NCI-H748 treated with DMSO at 0.1 percent for 48 hours (cell line): ENCODE data around the gene C2CD2L.
"Not testable (repeated sequence)": the region's sequence is repeated elsewhere in the genome, so short reads cannot be mapped to it uniquely, and the experiment has no call there.

Experiments
- DNase-seq: peaks from one replicate; lab custom pipeline; 2025; lab: John Stamatoyannopoulos, UW

The C2CD2L gene

DNA sequence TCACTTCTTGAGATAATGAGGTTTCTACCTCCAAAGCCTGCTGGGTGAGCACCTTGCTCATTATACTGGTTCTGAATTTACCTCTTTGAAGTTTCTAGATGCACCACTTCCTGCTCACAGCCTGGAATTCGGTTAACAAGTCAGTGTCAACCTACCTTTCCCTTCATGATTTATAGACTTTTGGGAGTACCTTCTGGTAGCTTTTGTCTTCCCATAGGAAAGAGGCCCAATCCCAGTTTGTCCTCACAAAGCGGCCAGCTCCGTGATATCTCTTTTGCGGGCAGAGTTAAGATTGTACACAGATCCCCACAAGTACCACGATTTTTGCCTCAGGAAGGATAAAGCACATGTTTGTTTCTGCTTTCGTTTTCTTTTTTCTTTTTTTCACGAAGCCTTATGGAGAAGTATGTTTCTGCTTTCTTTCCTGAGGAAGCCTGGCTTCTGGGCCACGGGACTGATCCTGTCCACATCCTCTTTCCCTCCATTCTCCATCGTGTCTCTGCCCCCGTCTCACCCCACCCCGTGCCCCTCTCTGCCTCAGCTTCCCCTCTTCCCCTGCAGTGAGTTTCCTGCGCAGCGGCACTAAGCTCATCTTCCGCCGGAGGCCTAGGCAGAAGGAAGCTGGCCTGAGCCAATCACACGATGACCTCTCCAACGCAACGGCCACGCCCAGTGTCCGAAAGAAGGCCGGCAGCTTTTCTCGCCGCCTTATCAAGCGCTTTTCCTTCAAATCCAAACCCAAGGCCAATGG is 8.5 kb downstream of the C2CD2L start:
- no peak for DNase-seq

DNA sequence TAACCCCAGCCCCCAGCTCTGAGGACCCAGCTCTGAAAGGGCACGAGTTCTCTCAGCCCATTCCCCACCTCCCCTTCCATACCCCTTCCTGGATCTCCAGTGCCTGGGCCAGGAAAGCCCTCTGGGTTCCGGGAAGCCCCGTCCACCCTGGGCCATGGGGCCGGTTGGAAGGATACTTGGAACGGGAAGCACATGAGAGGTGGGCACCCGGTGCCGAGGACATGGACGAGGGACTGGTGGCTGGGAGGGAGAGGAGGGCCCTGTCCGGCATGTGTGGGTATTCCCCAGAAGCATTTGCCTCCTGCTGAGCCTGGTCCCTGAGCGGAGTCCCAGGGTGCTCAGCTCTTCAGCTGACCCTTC is 9.1 kb downstream of the C2CD2L start:
- no peak for DNase-seq

DNA sequence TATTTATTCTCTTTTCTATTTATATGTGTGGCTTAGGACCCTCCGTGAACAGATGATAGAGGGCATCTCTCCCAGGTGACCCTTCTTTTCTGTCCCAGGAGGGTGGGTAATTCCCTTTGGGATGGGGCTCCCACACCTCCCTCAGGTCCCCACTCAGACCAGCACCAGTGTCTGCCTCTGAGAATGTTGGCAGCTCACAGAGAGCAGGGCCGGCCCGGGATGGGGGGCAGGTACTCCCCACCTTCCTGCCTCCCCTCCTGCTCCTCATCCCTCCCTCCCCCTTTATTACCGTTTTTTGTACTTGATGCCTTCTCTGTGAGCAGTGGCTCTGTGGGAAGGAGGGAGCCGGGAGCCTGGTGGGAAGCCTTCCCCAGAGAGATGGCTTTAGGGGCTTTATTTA is 9.5 kb downstream of the C2CD2L start:
- no peak for DNase-seq

DNA sequence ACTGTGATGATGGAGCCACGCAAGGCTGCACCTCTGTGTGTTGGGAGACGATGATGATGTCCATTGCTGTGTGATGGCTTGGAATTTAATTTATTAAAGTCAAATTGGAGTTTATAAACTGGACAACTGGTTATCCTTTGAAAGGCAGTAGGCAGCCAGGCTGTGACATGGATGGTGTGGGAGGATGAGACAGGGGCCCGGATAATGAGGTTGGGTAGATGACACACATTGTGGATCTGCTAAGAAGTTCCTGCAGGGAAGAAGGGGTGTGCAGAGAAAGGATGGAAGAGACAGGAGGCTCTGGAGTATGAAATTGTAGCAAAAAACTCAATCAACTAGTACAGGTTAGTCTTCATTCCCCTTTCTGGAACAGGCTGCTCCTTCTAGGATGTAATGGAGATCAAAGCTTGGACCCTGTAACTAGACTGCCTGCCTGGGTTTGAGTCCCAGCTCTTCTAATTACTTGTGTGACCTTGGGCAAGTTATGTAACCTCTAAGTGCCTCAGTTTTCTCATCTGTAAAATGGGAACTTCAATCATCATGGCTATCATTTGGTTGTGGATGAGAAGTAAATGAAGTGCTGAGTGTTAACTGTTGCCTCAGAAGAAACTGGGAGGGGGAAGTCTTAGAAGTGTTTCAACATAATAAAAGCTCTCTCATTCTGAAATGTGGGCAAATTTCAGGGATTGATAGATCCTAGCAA is 10.0 kb downstream of the C2CD2L start:
- no peak for DNase-seq

DNA sequence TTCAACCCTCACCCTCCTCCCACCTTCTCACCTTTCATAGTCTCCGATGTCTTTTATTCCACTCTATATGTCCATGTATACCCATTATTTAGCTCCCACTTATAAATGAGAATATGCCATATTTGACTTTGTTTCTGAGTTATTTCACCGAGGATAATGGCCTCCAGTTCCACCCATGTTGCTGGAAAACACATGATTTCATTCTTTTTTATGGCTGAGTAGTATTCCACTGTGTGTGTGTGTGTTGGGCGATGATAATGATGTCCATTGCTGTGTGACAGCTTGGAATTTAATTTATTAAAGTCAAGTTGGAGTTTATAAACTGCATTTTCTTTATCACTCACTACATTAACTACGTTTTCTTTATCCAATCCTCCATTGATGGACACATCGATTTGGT is 11.1 kb downstream of the C2CD2L start:
- DNase-seq: no peak

DNA sequence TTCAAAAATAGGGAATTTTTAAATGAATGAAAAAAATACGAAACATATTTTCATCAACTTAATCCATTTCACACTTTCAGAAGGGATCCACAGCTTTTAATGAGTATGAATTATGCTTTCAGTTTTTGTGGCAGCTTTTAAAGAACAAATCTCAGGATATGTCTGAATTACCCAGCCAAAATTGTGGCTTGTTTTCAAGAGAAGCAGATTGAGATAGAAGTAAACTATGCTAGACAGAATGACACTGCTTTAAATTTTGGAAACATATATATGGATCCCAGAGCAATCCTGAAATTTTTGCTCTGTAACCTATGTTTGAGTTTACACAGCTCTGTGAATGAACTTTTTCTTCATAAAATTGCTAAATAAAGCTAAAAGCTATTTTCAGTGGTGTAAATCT is 11.8 kb downstream of the C2CD2L start:
- no peak for DNase-seq

DNA sequence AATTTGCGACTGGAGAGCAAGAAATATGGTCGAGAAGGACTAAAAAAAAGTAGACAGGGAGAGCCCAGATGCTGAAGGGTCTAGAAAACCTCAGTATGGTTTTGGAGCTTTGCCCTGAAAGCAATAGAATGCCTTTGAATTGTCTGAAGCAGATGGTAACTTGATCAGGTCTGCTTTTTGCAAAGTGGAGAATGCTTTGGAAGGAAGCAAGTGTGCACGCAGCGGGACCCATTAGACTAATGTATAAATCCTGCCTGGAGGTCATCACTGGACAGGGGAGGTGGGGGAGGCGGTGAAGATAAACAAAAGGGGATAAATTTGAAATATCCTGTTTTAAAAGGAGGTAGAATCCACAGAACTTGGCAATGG is 13.5 kb downstream of the C2CD2L start:
- DNase-seq: no peak

DNA sequence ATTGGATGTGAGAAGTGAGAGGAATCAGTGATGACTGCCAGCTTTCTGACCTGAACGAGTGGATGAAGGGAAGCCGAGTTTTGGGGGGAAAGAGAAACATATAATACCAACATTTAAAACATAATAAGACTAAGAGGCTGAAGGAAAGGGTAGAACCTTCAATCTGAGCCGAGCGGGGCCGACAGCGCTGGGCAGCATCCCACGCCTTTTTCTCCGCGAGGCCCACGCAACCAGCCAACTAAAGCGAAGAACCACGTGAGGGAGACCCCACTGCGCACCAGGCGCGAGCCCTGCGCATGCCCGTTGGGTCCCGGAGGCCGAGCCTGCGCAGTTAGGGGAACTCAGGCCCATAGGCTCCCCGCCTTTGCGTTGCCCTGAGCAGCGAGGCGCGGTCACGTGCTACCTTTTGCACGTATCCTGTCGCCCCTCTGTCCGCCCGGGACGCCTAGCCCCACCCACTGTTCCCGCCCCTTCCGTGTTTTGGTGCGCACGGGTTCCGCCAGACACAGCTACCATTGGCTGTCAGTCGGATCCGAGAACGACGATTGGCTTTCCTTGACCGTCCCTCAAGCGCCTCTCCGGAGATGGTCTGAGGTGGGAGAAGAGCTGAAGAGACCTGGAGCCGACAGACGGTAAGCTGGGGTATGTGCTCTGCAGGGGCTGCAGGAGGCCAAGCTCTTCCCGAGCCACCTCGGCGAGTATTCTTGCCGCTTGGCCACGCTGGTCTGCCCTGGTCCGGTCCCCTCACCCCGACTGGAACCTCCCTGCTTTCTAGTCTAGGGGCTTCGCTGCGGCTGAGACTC is 14.1 kb downstream of the C2CD2L start, which contains the start of gene HINFP:
Gene HINFP (plus strand): TSS at position 573 of the 803 bp plus-strand sequence. CDS start 5,365 bp downstream, outside the sequence.
- DNase-seq: peak; percentile 90

DNA sequence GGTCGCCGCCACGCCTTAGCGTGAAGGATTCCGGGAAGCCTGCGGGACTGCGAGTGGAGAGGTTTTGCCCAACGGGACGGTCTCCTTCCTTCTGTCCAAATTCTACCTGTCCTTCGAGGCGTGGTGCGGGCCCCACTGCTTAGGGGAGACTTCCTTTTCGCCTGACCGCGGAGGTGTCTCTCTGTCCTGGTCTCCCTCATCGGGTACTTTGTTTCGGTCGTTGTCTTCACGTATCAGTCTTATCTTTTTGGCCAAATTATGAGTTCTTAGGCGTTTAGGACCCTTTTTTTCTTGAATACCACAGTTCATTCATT is 14.6 kb downstream of the C2CD2L start:
- no peak for DNase-seq

DNA sequence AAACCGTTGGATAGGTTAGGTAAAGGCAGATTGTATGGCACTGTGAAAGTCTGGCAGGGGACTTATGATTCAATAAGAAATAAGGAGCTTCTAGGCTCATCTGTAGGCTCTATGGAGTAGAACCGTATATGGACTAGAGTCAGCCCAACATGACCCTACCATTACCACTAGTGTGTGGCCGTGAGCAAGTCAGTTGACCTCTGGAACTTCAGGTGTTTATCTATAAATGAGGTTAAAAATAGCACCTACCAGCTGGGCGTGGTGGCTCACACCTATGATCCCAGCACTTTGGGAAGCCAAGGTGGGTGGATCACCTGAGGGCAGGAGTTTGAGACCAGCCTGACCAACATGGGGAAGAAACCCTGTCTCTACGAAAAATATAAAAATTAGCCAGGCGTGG is 18.7 kb downstream of the C2CD2L start:
- no peak for DNase-seq

DNA sequence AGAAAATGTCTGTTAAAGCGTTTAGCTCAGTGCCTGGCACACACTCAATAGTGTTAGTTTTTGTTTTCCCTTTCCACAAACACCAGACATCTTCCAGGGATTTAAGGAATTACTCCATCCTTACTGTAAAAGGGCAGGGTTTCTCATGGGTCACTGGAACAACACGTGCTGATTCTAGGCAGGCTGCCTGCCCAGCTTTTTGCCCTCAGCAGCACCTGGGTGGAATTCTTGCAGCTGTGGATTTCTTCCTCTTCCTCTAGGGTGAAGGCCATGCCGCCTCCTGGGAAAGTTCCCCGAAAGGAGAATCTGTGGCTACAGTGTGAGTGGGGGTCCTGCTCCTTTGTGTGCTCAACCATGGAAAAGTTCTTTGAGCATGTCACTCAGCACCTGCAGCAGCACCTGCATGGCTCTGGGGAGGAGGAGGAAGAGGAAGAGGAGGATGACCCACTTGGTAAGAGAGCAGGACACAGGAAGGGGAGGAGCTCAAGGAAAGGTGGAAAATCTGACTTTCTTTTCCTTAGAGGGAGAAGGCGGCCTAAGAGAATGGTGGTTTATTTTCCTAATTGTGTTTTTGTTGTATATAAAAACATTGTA is 19.6 kb downstream of the C2CD2L start:
- no peak for DNase-seq

DNA sequence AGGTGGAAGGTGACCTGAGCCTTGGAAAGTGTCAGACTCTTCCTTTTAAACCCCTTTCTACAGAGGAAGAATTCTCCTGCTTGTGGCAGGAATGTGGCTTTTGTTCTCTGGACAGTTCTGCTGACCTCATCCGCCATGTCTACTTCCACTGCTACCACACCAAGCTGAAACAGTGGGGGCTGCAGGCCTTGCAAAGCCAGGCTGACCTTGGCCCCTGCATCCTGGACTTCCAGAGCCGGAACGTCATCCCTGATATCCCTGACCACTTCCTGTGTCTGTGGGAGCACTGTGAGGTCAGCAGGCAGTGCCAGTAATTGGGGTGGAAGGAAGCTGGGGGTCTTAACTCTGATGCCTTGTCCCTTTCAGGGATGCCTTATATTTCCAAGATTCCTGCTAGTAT is 23.5 kb downstream of the C2CD2L start:
- no peak for DNase-seq

DNA sequence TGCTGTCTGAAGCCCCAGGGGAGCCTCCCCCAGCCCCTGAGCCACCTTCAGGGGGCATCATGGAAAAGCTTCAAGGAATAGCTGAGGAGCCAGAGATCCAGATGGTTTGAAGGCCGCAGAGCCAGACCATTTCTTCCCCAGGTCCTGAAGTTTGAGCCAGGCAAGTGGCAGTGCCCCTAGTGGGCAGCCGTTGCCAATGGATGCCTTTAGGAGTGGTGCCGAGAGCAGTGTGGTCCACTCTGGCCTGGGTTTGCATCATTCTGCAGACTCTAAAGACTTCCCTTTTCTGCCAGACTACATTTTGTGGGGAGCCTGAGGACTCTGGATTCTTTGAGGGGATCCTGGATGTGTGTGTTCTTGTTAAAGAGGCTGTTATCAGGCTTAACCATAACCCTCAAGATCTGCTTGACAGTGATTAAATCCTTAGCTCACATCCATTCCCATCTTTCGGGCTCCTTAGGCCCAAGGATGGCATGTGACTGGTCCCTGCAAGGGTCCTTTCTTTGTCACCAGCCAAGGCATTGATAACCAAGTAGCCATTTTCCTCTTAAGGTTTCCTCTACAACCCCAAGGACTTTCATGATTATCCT is 27.3 kb downstream of the C2CD2L start:
- DNase-seq: no peak

DNA sequence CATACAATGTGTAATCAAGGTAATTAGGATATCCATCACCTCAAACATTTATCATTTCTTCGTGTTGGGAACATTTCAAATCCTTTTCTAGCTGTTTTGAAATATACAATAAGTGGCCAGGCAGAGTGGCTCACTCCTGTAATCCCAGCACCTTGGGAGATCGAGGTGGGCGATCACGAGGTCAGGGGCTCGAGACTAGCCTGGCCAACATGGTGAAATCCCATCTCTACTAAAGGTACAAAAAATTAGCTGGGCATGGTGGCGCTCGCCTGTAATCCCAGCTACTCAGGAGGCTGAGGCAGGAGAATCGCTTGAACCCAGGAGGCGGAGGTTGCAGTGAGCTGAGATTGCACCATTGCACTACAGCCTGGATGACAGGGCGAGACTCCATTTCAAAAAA is 32.1 kb downstream of the C2CD2L start:
- not testable (repeated sequence) for DNase-seq

DNA sequence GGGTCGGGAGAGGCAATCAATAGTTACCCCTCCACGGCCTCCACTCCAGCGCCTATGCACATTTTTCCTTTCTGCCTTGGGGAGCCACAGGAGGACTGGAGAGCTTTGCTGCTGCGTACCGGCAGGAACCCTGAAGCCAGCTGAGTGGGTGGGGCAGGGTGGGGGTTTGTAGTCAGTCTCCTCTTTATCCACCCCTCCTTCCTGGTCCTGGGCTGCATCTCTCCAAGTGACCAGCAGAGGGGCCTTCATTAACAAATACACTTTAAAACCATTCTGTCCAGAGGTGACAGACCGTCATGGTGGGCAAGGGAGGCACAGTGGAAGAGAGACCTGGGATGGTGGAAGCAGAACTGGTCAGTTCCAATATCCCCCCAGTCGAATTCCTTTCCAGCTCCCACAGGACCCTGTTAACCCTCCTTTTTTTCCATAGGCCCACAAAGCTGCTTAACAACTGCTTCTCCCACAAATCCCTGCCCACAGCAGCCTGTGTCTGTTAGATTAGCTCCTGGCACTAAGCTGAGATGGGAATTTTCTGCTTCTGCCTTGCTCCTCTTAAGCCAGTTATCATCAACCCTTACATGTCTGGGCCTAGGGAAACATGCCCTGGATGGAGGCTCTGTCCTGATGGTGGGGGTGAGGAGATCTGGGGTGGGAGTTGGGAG is 37.8 kb downstream of the C2CD2L start:
- DNase-seq: peak; percentile 43

DNA sequence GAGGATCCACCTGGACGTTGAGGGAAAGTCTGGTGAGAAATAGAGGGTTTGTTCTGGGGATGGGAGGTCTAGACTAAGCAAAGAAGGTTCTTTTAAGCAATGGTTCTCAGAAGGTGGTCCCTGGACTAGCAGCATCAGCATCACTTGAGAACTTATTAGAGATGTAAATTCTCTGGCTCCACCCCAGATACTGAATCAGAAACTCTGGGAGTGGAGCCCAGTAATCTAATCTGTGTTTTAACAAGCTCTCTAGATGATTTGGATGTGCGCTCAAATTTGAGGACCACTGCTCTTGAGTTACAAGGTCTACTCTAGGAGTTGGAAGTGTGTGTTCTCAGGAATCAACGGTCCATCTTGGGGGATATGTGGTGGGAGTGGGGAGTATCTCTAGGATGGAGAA is 38.4 kb downstream of the C2CD2L start:
- no peak for DNase-seq

DNA sequence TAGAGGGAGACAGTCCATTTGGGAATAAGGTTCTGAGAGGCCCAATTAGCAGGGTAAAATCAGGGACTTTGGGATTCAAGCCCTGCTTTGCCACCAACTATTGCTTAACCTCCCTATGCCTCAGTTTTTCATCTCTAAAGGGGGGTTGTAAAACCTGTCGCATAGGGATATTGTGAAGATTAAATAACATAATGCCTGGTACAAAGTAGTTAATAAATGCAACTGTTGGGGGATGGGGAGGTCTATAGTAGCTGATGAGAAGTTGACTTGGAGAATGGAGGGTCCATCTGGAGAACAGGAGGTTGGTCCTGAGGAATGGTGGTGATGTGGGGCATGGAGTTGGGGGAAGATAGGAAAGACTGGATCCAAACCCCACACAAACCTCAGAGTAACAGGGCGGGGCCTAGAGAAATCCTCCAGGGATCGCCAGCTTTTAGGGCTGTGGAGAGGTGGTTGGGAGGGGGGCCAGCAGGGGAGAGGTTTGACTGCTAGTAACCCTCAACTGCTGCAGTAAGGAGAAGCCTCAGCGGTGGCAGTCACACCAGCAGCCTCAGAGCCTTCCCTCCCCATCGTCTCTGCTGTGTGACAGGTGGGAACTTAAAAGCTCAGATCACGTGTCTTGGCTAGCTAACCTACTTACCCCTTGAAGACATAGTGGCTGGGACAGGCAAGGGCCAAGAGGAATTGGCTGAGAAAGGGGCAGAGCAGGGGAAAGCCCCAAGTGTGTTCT is 40.6 kb downstream of the C2CD2L start:
- DNase-seq: no peak

DNA sequence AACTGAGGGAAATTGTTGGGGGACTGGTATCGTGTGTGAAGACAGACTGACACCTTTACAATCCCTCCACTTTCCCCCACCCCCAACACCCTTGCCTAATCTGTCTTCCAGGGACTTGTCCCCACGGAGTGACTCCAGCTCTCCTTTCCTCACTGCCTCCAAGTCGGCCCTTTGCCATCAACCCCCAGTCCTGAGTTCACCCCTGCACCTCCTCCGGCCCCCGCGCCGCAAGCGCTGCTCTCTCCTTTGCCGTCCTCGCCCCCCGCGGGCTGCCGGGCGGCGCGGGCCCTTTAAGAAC is 41.5 kb downstream of the C2CD2L start:
- DNase-seq: no peak

DNA sequence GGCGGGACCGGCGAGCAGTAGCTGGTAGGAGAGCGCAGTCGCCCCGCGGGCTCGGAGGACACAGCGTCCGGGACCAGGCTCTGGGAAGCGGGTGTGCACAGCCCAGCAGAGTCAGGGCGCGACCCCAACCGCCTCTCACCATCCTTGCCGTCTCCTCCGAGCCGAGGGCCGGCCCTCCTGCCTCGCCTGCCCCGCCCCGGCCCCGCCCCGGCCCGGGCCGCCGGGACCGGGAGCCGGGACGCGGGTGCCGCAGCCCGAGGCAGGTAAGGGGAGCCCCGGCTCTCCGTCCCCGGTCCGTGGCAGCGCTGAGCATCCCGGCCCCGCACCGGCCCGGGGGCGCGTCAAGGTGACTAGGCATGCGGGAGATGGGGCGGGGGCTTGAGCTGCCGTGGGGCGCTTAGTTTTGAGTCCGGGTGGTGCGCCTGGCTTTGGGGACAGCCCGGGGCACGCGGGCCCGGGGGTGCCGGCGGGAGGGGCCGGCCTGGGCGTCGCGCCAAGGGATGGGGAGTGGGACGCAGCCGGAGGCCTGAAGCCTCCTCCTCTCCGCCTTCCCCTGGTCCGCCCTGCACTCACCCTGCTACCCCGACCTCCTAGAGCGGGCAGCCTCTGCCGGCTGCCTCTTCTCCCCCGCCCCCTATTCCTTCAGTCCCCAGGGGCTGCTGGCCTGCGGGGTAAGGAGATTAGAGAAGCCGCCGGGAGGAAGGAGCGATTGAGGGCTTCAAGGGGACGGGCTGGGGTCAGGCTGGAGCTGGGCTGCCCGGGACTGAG is 42.1 kb downstream of the C2CD2L start, which contains the start of gene ABCG4:
Gene ABCG4 (plus strand): TSS at position 35 of the 768 bp plus-strand sequence. CDS start 914 bp downstream, outside the sequence.
- no peak for DNase-seq

DNA sequence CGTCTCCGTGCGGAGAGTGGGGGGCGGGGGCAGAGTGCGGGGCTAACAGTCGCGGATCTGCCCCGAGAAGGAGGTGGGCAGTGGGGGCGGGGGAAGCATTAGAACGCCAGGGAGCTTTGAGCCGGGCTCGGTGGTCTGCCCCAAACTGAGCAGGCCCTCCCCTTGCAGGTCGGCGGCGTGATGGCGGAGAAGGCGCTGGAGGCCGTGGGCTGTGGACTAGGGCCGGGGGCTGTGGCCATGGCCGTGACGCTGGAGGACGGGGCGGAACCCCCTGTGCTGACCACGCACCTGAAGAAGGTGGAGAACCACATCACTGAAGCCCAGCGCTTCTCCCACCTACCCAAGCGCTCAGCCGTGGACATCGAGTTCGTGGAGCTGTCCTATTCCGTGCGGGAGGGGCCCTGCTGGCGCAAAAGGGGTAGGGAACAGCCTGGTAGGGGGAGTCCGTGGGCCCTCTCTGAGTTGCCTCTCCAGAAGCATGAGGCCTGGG is 42.7 kb downstream of the C2CD2L start:
- DNase-seq: no peak
